ENCODE data around the gene TMEM218.

GRCh38 chr11:125049164-125049792 lies 62.1 kb downstream of the TMEM218 start:
- TF ChIP-seq CTCF (IDR thresholded peaks at IDR 0.05; ENCODE audit: borderline replicate concordance, extremely low read depth, low read length, poor library complexity, severe bottlenecking) (no peak), EZH2 (IDR thresholded peaks at IDR 0.05; ENCODE audit: borderline replicate concordance, low read depth, low read length, severe bottlenecking) (no peak)
